GM19023 (cell line): ENCODE measurements around the gene HOXC13.

ENCODE experiments used
- ATAC-seq: cut with Tn5 transposase; IDR thresholded peaks from one replicate; pipeline ENCODE4 v1.9.1; 2021; ENCODE audit warnings: mild to moderate bottlenecking, moderate library complexity; ENCODE audit not compliant: unreplicated experiment

The HOXC13 gene

GRCh38 chr12:53980104-53980801 lies 41.6 kb downstream of the HOXC13 start:
- ATAC-seq: no peak

- no peak for ATAC-seq
Observed at GRCh38 chr12:53980802-53981496, 42.3 kb downstream of the HOXC13 start.

GRCh38 chr12:53981634-53982565 lies 43.3 kb downstream of the HOXC13 start:
- no peak for ATAC-seq

- no peak for ATAC-seq
Observed at GRCh38 chr12:53982648-53983567, 44.3 kb downstream of the HOXC13 start.

- ATAC-seq: no peak
Observed at GRCh38 chr12:53983568-53983949, 44.9 kb downstream of the HOXC13 start.

GRCh38 chr12:53983950-53984572 lies 45.4 kb downstream of the HOXC13 start:
- no peak for ATAC-seq

GRCh38 chr12:53984901-53985691 lies 46.5 kb downstream of the HOXC13 start, which contains the start of gene HOXC10:
Gene HOXC10 (plus strand): TSS chr12:53985146. CDS start chr12:53985260, 114 bp downstream.
- no peak for ATAC-seq

- no peak for ATAC-seq
Observed at GRCh38 chr12:53985692-53985993, 47.0 kb downstream of the HOXC13 start.

- ATAC-seq: no peak
Observed at GRCh38 chr12:53985994-53986685, 47.5 kb downstream of the HOXC13 start.

- ATAC-seq: no peak
Observed at GRCh38 chr12:53986686-53987483, 48.3 kb downstream of the HOXC13 start.

- no peak for ATAC-seq
Observed at GRCh38 chr12:53987787-53988230, 49.2 kb downstream of the HOXC13 start.

- ATAC-seq: no peak
Observed at GRCh38 chr12:53988541-53989226, 50.1 kb downstream of the HOXC13 start.

GRCh38 chr12:53989227-53990113 lies 50.8 kb downstream of the HOXC13 start:
- no peak for ATAC-seq

- ATAC-seq: no peak
Observed at GRCh38 chr12:53990311-53991076, 51.9 kb downstream of the HOXC13 start.

- ATAC-seq: no peak
Observed at GRCh38 chr12:53991077-53991460, 52.4 kb downstream of the HOXC13 start.
